HG03571 (cell line): ENCODE data around the gene MRPL20.
"Not testable (repeated sequence)": the region's sequence is repeated elsewhere in the genome, so short reads cannot be mapped to it uniquely, and the experiment has no call there.

ENCODE experiments used
- ATAC-seq: cut with Tn5 transposase; IDR thresholded peaks from one replicate; pipeline ENCODE4 v1.9.1; 2021; ENCODE audit not compliant: unreplicated experiment

MRPL20 gene

GRCh38 chr1:1406821-1407635, at the start of gene MRPL20:
MRPL20 (minus strand) TSS chr1:1407293; CDS start chr1:1407217, 76 bp downstream.
- peak; percentile 78 for ATAC-seq

DNA sequence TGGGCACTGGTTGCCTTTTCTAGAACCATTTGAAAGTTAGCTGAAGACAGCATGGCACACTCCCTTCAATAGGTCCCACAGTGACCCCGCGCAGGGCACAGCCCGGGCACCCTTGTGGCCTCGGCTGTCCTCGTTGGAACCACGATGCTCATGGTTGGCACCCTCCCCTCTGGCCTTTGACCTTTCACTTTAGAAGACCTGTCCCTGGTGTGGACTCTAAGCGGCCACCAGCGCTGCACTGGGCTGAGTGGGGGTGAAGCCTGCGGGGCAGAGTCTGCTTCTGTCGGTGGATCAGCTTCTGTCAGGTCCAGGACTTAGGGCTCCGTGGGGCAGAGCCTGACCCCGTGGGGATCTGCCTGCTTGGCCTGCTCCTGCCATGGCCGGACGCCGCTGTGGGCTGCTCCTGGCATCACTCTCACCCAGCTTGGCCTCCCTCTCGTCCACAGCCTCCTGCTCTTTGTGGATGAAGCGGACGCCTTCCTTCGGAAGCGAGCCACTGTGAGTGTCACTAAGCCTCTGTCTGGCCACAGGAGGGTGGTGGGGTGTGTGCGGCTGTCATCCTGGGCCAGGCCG, 49.7 kb upstream of the MRPL20 start:
- not testable (repeated sequence) for ATAC-seq

GRCh38 chr1:1455934-1456333, 48.8 kb upstream of the MRPL20 start:
- not testable (repeated sequence) for ATAC-seq

DNA sequence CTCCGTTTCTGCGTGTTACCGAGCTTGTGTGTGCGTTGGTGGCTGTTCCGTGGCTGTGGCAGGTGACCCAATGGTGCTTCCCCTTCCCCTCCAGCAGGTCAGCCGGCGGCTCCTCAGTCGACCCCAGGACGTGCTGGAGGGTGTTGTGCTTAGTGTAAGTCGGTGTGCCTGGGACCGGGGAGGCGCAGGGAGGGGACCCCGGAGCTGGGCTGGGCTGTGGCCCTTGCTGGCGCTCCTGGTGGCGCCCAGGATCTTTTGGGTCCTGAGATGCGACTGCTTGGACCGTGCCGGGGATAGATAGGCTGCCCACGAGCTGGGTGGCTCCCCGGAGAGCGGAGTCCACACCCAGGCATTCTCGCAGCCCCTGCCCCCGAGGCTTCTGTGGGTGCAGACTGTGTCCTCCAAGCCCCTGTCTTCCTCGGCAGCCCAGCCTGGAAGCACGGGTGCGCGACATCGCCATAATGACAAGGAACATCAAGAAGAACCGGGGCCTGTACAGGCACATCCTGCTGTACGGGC, 48.3 kb upstream of the MRPL20 start:
- no peak for ATAC-seq

- not testable (repeated sequence) for ATAC-seq
Observed at GRCh38 chr1:1454286-1455056, 47.4 kb upstream of the MRPL20 start.

DNA sequence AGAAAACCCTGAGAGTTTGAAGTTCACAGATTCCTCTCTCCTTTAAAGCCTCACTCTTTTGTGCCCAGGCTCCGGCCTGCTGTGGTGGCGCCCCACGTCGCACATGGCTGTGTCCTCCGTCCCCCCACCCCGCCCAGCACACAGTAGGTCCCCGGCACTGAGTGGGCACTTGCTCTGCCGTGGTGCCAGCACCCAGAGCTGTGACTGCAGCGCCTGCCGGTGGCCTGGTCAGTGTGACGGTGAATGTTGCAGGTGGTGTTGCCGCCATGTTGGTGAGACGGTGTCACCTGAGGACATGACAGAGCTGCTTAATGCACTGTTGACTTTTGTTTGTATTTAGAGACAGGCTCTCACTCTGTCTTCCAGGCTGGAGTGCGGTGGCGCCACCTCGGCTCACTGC, 45.8 kb upstream of the MRPL20 start:
- no peak for ATAC-seq

DNA sequence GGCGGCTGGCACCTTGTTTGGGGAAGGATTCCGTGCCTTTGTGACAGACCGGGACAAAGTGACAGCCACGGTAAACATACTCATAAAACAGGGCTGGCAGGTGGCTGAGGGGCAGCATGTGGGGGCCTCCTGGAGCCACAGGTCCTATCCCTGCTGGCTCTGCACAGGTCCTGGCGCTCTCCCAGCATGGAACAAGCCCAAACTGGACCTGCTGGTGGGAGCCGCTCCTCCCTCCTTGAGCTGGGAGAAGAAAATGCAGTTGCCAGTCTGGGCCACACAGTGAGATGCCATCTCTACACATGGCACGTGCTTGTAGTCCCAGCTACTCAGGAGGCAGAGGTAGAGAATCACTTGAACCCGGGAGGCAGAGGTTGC, 45.3 kb upstream of the MRPL20 start:
- not testable (repeated sequence) for ATAC-seq

DNA sequence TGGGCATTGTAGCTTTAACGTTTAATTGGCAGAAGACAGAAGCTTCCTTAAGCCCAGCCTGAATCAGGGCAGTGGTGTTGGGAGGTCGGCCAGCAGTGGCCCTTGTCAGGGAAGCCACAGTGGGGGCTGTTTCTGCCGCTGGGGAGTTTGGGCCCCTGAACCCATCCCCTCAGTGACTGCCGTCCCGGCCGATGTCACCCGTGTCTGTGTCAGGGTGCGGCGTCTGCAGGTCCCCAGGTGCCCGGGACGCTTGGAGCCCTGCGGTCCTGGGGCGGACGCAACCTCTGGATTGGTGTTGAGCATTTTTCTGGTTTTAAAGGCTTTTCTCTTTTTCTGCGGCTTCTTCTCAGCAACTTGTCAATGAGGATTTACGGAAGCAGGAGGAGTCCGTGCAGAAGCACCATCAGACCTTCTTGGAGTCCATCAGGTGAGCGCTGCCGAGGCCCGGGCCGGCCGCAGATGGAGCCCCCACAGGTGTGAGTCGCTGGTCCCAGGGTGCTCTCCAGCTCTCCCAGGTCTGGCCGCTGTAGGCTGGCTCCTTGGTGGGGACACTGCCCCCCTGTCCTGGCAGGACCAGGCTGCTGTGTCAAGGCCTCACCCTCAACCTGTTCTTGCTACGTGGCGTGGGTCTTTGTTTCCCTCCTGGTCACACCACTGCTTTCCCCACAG, 44.7 kb upstream of the MRPL20 start:
- no peak for ATAC-seq

DNA sequence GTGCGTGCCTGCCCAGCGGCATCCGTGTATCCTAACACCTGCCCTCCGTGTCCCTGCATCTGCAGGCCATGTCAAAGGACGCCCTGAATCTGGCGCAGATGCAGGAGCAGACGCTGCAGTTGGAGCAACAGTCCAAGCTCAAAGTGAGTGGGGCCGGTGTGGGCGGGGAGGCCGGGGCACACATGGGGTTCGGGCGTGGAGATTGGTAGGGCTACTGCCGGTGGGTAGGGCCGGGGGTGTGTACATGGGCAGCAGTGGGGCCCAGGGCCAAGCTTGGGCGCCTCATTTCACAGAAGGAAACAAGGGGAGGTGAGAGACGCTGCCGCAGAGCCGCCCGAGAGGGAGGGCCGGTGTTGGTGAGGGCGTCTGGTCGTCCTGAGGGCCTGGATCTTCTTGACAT, 43.5 kb upstream of the MRPL20 start:
- not testable (repeated sequence) for ATAC-seq

GRCh38 chr1:1449099-1449739, 42.1 kb upstream of the MRPL20 start, which contains the start of gene ATAD3C:
ATAD3C (plus strand) TSS chr1:1449689; CDS start chr1:1450684, 995 bp downstream.
- ATAC-seq = no peak

DNA sequence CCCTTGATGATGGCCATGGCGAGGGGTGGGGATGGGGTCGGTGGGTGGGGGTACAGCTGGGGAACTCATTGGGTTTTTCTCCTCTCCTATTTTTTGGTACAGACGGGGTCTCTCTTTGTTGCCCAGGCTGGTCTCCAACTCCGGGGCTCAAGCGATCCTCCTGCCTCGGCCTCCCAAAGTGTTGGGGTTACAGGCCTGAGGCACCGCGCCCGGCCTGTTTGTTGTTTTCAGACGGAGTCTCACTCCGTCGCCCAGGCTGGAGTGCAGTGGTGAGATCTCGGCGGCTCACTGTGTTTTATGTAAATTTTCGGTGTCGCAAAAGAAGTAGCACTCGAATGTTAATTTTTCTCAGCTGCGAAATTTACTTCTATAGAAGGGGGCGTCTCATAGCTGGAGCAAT, 39.5 kb upstream of the MRPL20 start:
- not testable (repeated sequence) for ATAC-seq

DNA sequence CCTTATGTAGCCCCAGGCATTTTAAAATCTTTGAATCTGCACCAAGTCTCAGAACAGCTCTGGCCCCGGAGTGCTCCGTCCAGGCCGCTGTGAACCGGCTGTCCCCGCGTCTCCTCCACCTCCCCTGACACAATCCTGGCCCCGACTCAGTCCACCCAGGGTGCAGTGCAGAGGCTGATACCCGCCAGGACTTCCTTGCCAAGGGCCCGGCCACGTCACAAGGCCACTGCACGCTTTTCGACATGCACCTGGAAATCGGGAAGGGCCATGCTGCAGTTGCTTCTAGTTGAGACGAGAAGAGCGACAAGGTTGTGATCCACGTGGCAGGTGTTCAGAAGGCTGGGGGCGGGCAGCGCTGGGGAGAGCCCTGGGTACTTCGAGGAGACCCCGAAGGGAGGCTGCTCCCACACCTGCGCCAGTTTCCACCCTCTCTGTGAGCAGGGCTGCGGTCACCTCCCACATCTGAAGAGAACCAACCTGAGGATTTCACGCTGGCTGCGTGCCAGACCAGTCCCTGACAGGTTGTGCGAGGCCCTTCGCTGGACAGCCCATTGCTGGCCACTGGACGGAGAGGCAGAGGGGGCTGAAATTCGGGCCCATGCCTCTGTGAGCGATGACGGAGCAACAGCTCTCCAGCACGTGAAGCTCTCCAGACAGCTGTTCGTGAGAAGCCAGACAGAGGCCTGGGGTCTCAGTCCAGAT, 35.1 kb upstream of the MRPL20 start:
- no peak for ATAC-seq

DNA sequence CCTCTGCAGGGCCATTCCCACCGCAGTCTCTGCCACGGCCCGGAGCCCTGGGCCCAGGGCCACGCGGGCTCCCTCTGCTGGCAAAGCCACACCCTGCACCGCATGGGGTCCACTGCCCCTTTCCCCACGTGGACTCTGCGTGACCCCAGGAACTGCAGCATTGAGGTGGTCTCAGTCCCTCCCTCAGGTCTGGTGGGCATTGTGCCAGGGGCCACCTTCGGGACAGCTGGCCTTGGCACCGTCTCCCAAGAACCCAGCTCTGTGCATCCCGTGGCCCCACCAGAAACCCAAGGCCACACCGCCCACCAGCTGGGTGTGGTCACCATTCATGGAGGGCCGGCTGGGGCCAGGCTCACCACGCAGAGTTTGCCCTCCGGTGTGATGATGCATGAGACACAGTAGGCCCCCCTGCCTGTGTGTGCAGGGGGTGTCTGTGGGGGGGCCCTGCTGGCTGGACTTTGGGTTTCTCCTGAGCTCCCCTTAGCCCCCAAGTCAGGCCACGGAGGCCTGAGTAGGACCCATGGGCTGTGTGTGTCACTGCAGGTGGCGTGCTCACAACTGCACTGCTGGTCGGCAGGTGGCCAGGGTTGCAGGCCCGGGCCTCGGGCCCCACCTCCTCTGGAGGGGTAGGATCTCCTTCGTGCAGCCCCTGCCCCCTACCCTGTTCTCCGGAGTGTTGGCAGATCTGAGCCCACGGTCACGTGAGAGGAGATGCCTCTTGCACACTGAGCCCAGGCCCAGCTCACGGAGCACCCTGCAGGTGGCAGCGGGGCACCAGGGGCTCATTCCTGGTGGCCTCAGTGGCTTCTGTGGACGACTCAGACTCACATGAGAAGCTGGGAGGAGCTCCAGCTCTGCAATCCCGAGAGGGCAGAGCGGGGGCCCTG, 34.2 kb upstream of the MRPL20 start:
- ATAC-seq = no peak

- ATAC-seq = no peak
Observed at GRCh38 chr1:1440262-1441001, 33.3 kb upstream of the MRPL20 start.

DNA sequence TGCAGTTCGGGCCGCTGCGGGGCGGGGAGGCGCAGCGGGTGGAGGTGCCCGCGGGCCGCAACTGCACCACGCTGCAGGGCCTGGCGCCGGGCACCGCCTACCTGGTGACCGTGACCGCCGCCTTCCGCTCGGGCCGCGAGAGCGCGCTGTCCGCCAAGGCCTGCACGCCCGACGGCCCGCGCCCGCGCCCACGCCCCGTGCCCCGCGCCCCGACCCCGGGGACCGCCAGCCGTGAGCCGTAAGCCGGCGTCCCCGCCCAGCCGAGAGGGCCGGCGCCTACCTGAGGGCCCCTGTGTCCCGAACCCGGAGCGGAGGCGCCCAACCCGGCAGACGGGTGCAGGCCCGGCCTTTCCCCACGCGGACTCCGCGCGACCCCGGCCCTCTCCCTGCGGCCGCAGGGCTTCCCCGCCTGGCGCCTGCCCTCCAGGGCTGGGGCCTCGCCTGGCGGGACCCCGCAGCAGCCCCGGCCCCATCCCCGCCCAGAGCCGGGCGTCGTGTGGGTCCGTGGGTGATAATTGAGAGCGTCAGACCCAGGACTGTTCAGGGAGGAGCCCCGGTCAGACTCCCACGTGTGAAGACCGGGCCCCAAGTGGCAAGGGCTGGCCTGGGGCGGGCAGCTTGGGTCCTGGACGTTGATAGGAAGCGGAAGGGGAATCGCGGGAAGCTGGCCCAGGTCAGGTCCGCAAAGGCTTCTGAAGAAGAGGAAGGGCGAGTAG, 32.6 kb upstream of the MRPL20 start:
- ATAC-seq = no peak

DNA sequence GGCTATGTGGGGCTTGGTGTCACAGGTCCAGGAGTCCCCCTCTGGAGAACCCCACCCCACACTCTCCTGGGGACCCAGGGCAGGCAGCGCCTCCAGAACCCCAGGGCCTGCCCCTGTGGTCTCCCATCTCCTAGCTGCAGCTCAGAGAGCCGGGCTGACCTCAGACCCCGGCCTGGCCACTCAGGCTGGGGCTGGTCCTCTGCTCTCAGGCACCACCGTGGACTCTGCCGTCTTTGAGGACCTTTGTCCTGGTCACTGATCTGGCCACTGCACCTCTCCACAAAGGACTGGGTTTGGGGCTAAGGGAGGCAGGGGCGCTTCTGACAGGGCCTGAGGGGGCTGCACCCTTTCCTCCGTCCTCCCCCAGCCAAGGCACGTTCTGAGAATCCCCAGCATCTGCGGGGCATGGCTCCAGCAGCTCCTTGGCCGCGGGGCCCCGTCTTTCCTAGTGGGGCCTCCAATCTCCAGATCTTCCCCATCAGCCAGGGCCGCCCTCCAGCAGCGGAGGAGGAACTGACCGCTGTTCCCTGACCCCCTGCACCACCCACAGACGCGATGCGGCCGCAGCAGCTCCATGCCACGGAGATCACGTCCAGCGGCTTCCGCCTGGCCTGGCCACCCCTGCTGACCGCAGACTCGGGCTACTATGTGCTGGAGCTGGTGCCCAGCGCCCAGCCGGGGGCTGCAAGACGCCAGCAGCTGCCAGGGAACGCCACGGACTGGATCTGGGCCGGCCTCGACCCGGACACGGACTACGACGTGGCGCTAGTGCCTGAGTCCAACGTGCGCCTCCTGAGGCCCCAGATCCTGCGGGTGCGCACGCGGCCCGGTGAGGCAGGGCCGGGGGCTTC, 31.7 kb upstream of the MRPL20 start:
- no peak for ATAC-seq
